LNCAP (cell line): ENCODE measurements around the gene YAP1.

Source experiments
- CTCF ChIP-seq: fragments of 450-650 bp; IDR thresholded peaks from 2 replicates; pipeline ENCODE4 v1.5.1; 2017; ENCODE audit warnings: mild to moderate bottlenecking

The YAP1 gene

DNA sequence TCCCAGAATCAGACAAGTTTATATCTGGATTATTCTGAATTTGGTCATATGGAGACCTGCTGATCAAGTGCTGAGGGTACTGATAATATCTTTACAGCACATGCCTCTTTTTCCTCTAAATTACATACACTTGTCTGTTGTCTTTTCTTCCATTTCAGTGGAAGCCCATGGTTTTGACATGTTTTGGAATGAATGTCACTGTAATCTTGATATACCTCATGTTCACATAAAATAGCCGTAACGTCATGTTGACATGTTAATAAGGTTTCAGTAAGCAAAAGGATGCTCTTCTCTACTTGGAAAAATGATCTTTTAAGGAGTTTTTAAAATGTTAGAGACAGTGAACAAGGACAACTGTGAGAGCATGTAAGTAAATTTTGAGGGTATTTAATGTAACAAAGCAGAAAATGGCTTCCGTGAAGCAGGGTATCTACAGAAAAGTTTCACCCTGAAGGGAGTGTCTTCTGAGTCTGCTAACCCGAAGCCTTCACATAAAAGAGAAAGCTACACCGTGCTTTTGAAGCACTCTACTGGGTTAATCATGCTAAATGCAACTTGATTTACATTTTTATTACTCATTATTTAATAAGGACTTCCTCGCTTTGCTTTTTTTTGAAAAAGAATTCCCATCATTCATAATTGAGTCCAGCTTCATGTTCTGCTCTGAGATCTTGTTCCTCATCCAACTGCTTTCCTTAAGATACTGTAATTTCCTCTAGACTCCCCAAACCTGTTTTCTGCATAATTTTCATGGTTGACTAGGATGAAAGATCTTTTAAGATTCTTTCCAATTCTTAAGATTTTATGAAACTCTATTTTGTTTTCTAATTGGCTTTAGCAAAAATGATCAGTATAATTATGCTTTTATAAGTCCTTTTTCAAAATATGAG is 56.2 kb downstream of the YAP1 start:
- TF ChIP-seq CTCF: no peak

- no peak for TF ChIP-seq CTCF
These were observed 58.2 kb downstream of the YAP1 start for GRCh38 chr11:102168481-102168880.

DNA sequence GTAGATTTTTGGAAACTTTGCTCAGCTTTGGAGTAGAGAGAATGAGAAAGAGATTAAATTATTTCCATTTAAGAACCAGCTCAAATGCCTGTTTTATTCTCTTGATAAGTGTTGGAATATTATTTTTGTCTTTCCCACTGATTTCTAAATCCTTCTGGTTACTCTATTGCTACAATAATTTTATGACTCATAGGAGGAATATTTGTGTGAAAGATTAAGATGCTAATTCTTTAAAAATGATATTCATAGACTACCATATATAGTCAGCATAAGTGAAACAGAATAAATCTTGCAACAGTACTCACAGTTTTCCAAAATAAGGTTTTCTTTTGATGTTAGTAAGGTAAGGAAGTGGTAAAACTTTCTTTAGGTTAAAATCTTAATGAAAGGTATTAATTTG is 60.9 kb downstream of the YAP1 start:
- TF ChIP-seq CTCF: no peak

GRCh38 chr11:102172127-102172848 is 62.0 kb downstream of the YAP1 start:
- TF ChIP-seq CTCF: no peak

DNA sequence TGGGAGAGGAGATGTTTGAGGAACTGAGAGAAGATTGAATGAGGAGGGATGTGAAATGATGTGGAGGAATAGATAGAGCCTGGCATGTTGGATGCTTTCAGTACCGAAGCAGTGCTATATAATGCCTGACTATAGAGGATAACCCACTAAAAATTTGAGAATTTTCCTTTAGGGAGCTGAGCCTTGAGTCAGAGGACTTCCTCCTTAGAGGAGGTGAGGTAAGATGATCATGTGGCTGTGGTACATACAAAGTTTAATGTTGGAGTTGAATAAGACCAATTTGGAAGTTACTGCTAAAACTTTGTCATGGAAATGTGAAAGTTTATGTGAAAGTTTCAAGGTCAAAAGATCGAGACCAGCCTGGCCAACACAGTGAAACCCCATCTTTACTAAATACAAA is 66.9 kb downstream of the YAP1 start:
- no peak for TF ChIP-seq CTCF

DNA sequence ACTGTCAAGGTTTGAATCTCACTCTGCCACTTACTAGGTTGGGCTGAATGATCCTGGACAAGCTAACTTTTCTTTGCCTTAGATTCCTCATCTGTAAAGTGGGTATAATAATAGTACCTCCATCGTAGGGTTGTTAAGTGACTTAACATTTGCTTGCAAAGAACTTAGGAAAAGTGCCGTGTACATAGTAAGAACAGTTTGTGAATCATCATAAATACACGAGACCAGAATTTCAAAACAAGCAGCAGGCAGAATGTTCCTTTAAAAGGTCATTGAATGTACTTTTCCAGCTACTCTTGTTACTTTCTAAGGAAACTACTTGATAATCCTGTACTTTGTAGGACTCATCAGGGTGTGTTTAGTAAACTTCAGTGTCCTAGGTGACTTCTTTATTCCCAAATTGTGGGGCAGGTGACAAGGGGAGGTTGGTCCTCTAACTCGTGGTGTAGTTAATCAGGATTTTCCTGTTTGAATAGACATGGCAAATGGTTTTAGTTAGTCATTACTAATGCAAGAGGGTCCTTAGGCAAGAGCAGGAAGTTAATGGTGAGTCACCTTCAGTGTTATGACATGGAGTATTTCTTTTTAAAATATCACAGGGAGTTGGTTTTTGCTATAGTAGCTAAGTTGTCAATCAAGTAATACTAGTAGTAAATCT is 67.9 kb downstream of the YAP1 start:
- no peak for TF ChIP-seq CTCF

GRCh38 chr11:102179371-102179770 is 69.1 kb downstream of the YAP1 start:
- TF ChIP-seq CTCF: no peak
